ENCODE data around the gene YPEL2.
"Not testable (repeated sequence)": the region's sequence is repeated elsewhere in the genome, so short reads cannot be mapped to it uniquely, and the experiment has no call there.

Gene YPEL2

GRCh38 chr17:59377410-59377809 is 46.0 kb downstream of the YPEL2 start:
- no peak for DNase-seq (ENCODE audit: low spot score)

GRCh38 chr17:59378675-59379074 is 47.2 kb downstream of the YPEL2 start:
- DNase-seq (ENCODE audit: low spot score): no peak

DNA sequence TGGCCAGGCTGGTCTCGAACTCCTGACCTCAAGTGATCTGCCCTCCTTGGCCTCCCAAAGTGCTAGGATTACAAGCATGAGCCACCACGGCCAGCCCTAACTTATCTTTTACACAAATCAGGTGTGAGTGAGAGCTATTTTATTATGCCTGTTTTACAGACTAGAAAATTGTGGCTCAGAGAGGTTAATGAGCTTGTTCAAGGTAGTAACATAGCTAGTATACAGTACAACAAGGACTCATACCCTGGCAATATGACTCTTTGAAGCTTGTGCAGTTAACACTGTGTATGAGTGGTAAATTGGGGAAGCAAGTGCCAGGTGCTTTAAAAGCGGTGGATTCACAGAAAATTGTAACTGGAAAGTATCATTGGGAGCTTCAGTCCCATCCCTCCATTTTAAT is 49.0 kb downstream of the YPEL2 start:
- no peak for DNase-seq (ENCODE audit: low spot score)

DNA sequence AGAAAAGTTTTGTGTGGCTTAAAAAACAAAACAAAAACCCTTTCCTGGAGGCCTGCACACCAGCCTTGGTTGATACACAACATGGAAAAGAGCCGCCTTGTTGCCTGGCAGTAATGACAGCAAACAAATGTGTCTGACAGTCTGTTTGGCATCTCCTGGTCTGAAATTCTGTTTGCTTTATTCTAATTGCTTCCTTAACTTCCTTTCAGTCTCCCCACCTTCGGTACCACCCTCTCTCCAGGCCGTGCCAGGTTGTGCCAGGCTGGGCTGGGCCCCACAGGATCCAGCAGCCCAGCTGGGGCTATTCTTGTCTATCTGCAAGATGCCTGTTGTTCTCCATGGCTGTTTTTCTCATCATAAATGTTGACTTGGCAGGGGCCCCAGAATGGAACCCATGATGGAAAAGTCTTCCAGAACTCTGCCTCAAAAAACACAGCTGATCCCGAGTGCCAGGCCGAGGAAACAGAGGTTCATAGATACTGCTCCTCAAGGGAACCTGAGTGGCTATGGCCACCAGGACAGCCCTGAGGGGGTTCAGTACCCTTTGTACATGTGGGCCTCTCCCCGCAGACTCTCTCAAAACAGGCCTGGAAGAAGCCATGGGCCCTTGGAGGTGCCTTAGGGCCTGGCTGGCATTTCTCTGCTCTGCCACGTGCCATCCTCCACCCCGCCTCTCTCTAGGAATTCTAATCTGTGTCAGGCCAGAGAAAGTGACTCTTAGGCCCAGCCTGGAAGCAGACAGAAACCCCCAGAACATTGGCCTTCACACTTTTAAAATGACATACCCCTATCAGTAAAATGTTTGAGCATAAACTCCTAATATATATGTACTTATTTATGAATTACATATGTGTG is 50.5 kb downstream of the YPEL2 start:
- DNase-seq (ENCODE audit: low spot score): no peak

- DNase-seq (ENCODE audit: low spot score): no peak
These were observed 52.4 kb downstream of the YPEL2 start for GRCh38 chr17:59383893-59384292.

GRCh38 chr17:59387351-59388068 is 56.1 kb downstream of the YPEL2 start:
- DNase-seq (ENCODE audit: low spot score): no peak

DNA sequence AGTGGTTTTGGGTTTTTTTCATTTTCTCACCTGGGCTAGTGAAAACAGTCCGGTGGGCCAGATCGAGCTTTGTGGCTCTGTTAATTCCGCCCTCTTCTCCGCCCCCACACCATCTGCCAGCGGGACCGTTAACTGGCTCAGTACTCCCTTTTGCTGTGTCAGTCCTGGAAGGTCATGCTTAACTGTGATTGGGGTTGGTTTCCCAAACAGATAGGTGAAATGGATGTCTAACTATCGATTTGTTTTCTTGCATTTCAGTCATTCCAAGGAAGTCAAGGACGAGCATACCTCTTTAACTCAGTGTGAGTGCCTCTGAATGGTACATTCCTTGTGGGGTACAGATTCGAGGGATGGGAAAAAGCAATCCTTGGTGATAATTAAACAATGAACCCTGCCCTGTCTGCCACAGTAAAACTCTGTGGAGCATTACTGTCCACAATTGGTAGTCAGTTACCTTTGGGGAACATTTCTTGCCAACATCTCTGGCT is 56.7 kb downstream of the YPEL2 start:
- DNase-seq (ENCODE audit: low spot score): no peak

GRCh38 chr17:59389066-59389465 is 57.6 kb downstream of the YPEL2 start:
- no peak for DNase-seq (ENCODE audit: low spot score)

DNA sequence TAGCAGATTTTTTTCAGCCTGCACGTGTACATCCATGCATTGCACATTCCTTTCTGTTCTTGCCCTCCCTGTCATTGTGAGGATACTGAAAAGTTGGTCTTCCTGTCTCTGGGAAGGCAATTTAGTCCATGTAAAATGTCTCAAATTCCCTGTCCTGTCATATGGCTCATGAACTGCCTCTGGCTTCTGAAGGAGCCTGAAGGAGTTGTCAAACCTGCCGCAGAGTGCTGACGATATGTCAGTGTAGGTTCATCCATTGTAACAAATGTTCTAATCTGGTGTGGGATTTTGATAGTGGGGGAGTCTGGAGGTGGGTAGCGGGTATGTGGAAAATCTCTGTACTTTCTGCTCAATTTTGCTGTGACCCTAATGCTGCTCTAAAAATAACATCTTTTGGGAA is 59.6 kb downstream of the YPEL2 start:
- no peak for DNase-seq (ENCODE audit: low spot score)

GRCh38 chr17:59392973-59393679 is 61.7 kb downstream of the YPEL2 start:
- no peak for DNase-seq (ENCODE audit: low spot score)

GRCh38 chr17:59393742-59394410 is 62.4 kb downstream of the YPEL2 start:
- DNase-seq (ENCODE audit: low spot score): not testable (repeated sequence)

GRCh38 chr17:59396134-59396826 is 64.8 kb downstream of the YPEL2 start:
- DNase-seq (ENCODE audit: low spot score): no peak

DNA sequence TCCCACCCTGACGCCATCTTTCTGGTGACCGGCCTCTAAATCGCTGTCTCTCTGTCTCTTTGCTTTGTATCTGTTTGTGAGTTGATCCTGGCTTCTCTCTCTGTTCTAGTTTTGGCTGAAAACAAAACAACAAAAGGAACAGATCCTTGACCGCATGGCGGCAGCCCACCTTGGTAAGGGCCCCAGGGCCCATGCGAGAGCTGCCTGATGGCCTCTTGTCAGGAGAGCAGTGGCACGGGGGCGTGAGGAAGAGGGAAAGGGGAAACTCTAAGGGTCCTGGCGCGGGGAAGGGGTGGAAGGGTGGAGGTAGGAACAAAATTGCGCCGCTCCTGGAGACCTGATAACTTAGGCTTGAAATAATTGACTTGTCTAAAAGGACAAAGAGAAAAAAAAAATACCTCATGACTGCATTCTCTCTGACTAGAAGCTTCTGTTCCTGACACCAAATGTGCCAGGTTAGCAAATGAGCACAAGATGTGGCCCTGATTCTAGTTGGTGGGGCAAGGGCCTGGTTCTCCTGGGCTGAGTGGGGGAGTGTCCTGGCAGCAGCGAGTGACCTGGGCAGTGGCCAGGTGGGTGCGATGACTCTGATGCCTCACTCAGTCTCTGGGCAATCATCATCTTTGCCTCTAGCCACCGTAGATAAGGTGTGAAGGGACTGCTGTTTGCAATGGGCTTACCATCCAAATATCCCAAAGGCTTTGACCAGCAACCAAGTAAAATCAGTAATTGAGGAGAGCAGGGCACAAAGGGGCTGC is 66.0 kb downstream of the YPEL2 start:
- DNase-seq (ENCODE audit: low spot score): no peak

DNA sequence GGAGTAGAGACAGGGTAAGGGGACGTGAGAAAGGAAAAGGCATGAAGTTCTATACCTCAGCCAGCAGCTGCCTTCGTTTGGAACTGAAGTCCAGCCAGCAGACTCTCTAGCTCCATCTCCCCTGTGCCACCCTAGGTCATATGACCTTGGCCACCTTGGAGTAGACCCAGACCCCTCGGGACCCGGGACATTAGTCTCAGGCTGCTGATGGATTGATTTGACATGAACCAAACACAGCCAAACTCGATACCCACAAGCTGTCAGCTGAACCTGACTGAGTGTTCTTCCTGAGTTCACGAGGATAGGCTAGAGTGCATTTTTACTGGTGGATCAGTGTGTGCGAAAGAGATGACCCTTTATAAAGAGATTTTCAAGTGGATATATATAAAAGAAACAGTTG is 68.5 kb downstream of the YPEL2 start:
- no peak for DNase-seq (ENCODE audit: low spot score)

DNA sequence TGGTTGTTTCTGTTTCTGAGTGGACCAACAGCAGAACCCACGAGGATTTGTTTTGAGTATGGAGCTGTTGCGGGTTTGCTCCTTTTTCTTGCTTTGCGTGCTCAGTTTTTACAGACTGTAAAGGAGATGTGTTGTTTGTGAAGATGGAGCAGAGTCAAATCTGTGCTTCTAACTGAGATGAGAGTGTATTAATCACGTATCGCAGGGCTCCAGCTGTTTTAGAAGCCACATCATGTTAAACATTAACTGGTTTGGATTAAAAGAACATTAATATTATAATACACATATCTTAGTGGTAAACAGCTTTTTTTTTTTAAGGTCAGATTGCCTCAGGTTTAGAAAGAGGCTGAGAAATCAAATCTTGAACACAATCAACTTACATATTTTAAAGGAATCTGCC is 69.4 kb downstream of the YPEL2 start:
- no peak for DNase-seq (ENCODE audit: low spot score)

DNA sequence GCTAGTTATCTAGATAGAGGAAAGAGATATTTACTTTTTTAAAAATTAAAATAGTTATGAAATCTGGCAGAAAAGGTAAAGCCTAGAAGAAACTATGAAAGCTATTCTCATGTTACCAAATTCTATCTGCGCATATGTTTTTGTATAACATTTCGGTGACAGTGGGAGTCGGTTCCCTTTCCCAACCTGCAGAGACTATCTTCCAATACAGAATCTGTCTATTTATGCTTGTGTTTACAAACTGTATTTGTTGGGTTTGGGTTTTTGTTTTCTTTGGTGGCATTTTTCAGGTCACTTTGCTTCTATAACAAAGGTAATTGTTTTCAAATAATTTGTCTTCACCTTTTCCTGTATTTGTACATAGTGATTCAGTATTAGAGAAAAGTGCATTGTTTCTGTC is 69.8 kb downstream of the YPEL2 start:
- DNase-seq (ENCODE audit: low spot score): no peak

- no peak for DNase-seq (ENCODE audit: low spot score)
These were observed 70.3 kb downstream of the YPEL2 start for GRCh38 chr17:59401725-59402124.

DNA sequence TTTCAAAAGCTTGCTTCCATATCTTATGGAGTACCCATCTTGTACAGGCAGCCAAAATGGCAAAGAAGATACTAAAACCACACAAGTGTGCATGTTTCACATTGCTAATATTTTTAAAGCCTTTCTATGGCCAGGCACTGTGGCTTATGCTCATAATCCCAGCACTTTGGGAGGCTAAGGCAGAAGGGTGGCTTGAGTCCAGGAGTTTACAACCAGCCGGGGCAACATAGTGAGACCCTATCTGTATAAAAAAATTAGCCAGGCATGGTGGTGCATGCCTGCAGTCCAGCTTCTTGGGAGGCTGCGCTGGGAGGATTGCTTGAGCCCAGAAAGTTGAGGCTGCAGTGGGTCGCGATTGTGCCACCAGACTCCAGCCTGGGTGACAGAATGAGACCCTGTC is 71.3 kb downstream of the YPEL2 start:
- no peak for DNase-seq (ENCODE audit: low spot score)

GRCh38 chr17:59404471-59404870 is 73.0 kb downstream of the YPEL2 start:
- no peak for DNase-seq (ENCODE audit: low spot score)

DNA sequence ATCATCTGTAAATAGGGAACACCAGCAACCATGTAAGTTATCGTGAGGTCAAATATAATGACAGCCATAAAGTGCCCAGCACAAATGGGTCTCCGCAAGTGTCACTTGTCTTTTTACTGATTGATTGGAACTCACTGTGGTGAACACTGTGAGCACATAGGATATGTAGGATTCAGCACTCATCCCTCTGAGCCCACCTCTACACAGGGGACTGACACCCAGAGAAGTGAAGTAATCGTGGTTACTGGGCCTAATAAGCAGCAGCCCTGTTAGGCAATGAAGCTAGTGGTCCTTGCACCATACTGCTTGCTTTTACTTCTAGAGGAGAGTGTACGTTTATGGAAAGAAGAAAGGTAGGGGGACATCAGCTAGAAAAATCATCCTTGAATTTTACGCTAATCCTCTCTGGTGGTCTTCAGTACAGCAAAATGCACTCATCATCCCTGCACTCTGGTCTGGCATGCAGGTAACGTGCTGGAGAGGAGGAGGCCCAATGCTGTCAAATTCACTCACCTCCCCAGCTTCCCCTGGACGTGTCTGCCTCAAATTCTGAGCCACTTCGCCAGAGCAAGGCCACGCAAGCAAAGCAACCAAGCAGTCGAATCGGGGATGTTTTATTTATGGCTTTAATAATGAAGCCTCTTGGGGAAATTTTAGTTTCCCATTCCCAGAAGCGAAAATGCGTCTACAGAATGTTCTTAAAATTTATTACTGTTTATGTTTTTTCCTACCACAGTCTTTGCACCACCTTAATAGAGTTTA is 74.7 kb downstream of the YPEL2 start:
- no peak for DNase-seq (ENCODE audit: low spot score)
